ENCODE results near the gene RTN4.

DNA sequence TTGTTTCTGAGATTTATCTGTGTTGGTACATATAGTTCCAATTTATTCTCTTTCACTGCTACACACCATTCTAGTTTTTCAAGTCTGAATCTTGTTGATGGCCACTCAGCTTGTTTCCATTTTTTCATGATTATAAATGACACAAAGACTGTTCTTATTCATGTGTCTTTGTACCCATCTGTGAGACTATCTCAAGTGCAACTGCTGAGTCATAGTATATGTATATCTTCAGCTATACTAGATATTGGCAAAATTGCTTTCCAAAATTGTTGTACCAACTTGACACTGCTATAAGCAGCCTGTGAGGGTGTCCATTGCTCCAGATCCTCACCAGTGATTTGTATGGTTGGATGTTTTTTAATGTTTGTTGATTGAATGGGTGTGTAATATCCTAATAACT, 37.2 kb upstream of the RTN4 start:
- TF ChIP-seq POLR2A (IDR thresholded peaks at IDR 0.05), result no peak
- no peak for TF ChIP-seq EP300 (IDR thresholded peaks at IDR 0.05)
